ENCODE measurements around the gene FDX2. TPM values are rescaled to one million over a fixed set of nuclear protein-coding genes. Genes with fewer than 3 reads are reported as not detected.

The FDX2 gene
- total RNA-seq, 4 donors from 2014 or later = 8.0 to 20.7 (median 12.3) TPM

GRCh38 chr19:10286803-10287737 lies 28.7 kb downstream of the FDX2 start, which contains the start of gene ICAM4:
TSS of gene ICAM4 (plus strand) at chr19:10286955. CDS start at chr19:10287013, 58 bp downstream.
- Histone ChIP-seq H3K27ac (peak within 1 kb of the TSS in 2 of 4 donors; percentile 19 to 70), H3K4me3 (peak within 1 kb of the TSS in 3 of 4 donors; percentile 22 to 38 (median 23)), H3K4me1 (peaks cover 55 to 82% (median 62%) of the 10 kb centered on the region in 3 donors), H3K36me3 (peaks cover 0 to 31% (median 16%) of the 10 kb centered on the region in 3 donors), H3K9me3 (no peaks in the 10 kb centered on the region), H3K27me3 (peaks cover 11 to 58% (median 14%) of the 10 kb centered on the region in 4 donors)
- TF ChIP-seq POLR2A (IDR thresholded peaks at IDR 0.05) = no peak
- TF ChIP-seq, protein P1, sequence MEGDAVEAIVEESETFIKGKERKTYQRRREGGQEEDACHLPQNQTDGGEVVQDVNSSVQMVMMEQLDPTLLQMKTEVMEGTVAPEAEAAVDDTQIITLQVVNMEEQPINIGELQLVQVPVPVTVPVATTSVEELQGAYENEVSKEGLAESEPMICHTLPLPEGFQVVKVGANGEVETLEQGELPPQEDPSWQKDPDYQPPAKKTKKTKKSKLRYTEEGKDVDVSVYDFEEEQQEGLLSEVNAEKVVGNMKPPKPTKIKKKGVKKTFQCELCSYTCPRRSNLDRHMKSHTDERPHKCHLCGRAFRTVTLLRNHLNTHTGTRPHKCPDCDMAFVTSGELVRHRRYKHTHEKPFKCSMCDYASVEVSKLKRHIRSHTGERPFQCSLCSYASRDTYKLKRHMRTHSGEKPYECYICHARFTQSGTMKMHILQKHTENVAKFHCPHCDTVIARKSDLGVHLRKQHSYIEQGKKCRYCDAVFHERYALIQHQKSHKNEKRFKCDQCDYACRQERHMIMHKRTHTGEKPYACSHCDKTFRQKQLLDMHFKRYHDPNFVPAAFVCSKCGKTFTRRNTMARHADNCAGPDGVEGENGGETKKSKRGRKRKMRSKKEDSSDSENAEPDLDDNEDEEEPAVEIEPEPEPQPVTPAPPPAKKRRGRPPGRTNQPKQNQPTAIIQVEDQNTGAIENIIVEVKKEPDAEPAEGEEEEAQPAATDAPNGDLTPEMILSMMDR (IDR thresholded peaks at IDR 0.05) = no peak
- intact Hi-C loops (cut with DNase I) = no loop called here
- DNase-seq = no peak
- WGBS, 2 donors = 3 to 19% methylated on average over 6 to 20 of the region's 59 CpGs

- Histone ChIP-seq H3K4me3 (no peak overlapping the region), H3K4me1 (peaks cover 38 to 65% (median 45%) of the 10 kb centered on the region in 3 donors), H3K36me3 (peaks cover 0 to 37% (median 16%) of the 10 kb centered on the region in 3 donors), H3K9me3 (no peaks in the 10 kb centered on the region), H3K27me3 (peaks cover 6 to 41% (median 10%) of the 10 kb centered on the region in 4 donors), H3K27ac (no peak overlapping the region)
- DNase-seq = no peak
- intact Hi-C loops (cut with DNase I) = no loop called here
- 90% methylated on average over 2 to 4 of the region's 4 CpGs for WGBS, 2 donors
- no peak for TF ChIP-seq POLR2A (IDR thresholded peaks at IDR 0.05)
- TF ChIP-seq, protein P1 (IDR thresholded peaks at IDR 0.05) = no peak
Measured at GRCh38 chr19:10285393-10285792, 30.4 kb downstream of the FDX2 start.

GRCh38 chr19:10284960-10285278 lies 30.9 kb downstream of the FDX2 start:
- Histone ChIP-seq H3K27ac (no peak overlapping the region), H3K36me3 (peaks cover 0 to 37% (median 16%) of the 10 kb centered on the region in 3 donors), H3K9me3 (no peaks in the 10 kb centered on the region), H3K4me3 (no peak overlapping the region), H3K4me1 (peaks cover 33 to 60% (median 40%) of the 10 kb centered on the region in 3 donors), H3K27me3 (peaks cover 4 to 36% (median 6%) of the 10 kb centered on the region in 4 donors)
- no peak for DNase-seq
- TF ChIP-seq, protein P1 (IDR thresholded peaks at IDR 0.05) = no peak
- no peak for TF ChIP-seq POLR2A (IDR thresholded peaks at IDR 0.05)
- intact Hi-C loops (cut with DNase I) = no loop called here
- 94 to 100% methylated on average over 4 to 6 of the region's 13 CpGs for WGBS, 2 donors

- Histone ChIP-seq H3K27me3 (peaks cover 0 to 30% (median 3%) of the 10 kb centered on the region in 4 donors), H3K27ac (no peak overlapping the region), H3K9me3 (no peaks in the 10 kb centered on the region), H3K4me1 (peaks cover 28 to 58% (median 34%) of the 10 kb centered on the region in 3 donors), H3K36me3 (peaks cover 0 to 38% (median 16%) of the 10 kb centered on the region in 3 donors), H3K4me3 (no peak overlapping the region)
- DNase-seq = no peak
- TF ChIP-seq, protein P1 (IDR thresholded peaks at IDR 0.05) = no peak
- TF ChIP-seq POLR2A (IDR thresholded peaks at IDR 0.05) = no peak
- intact Hi-C loops (cut with DNase I) = no loop called here
- WGBS, 2 donors = 89 to 97% methylated on average over 12 to 14 of the region's 34 CpGs
Measured at GRCh38 chr19:10284065-10284959, 31.5 kb downstream of the FDX2 start.
